Neuronal stem cell (in vitro differentiated cells): ENCODE measurements around the gene SSTR5.

Experiments used
- DNase-seq: peaks from one replicate; pipeline ENCODE4 v3.0.0-alpha.2; 2013; ENCODE audit warnings: low spot score
- H2AFZ ChIP-seq: one replicate; pipeline ENCODE4 v1.6.1; 2013; ENCODE audit warnings: mild to moderate bottlenecking, low read length, inconsistent platforms
- H2AK5ac ChIP-seq: 2 replicates; pipeline ENCODE4 v1.6.1; 2013; ENCODE audit warnings: low read depth, mild to moderate bottlenecking, inconsistent platforms, low read length, moderate library complexity, mixed read lengths
- H2BK120ac ChIP-seq: 2 replicates; pipeline ENCODE4 v1.6.1; 2013; ENCODE audit warnings: low read depth, mild to moderate bottlenecking, inconsistent platforms, low read length, moderate library complexity, mixed read lengths
- H2BK12ac ChIP-seq: one replicate; pipeline ENCODE4 v1.6.1; 2013; ENCODE audit warnings: low read length, inconsistent platforms
- H2BK15ac ChIP-seq: 2 replicates; pipeline ENCODE4 v1.6.1; 2013; ENCODE audit warnings: mild to moderate bottlenecking, low read length, inconsistent platforms, mixed read lengths
- H2BK5ac ChIP-seq: one replicate; pipeline ENCODE4 v1.6.1; 2013; ENCODE audit warnings: inconsistent platforms, mild to moderate bottlenecking, low read length, moderate library complexity
- H3K14ac ChIP-seq: one replicate; pipeline ENCODE4 v1.6.1; 2013; ENCODE audit warnings: low read length, inconsistent platforms
- H3K18ac ChIP-seq: 2 replicates; pipeline ENCODE4 v1.6.1; 2013; ENCODE audit warnings: low read length, inconsistent platforms
- H3K23ac ChIP-seq: 2 replicates; pipeline ENCODE4 v1.6.1; 2013; ENCODE audit warnings: low read depth, mild to moderate bottlenecking, mixed read lengths, low read length, inconsistent platforms; ENCODE audit not compliant: poor library complexity
- H3K27ac ChIP-seq: replicated peaks from 3 replicates; pipeline ENCODE4 v1.5.1; 2013; ENCODE audit warnings: low read length, inconsistent platforms
- H3K27me3 ChIP-seq, 3 experiments: 2 replicates each; pipeline ENCODE4 v1.6.1; 2013; ENCODE audit warnings: low read length in 3 of 3, mild to moderate bottlenecking in 2 of 3, inconsistent platforms in 1 of 3, low read depth in 1 of 3, mixed read lengths in 1 of 3, moderate library complexity in 1 of 3; ENCODE audit not compliant: control insufficient read depth in 3 of 3, insufficient read depth in 3 of 3
- H3K36me3 ChIP-seq, 2 donors: replicated peaks in 1 of 2; 2 replicates each; pipeline ENCODE4 v1.6.1; 2013; ENCODE audit warnings: low read length in 2 of 2; ENCODE audit not compliant: control insufficient read depth in 2 of 2, insufficient read depth in 2 of 2
- H3K4ac ChIP-seq: 2 replicates; pipeline ENCODE4 v1.6.1; 2013; ENCODE audit warnings: inconsistent platforms, mild to moderate bottlenecking, low read length, moderate library complexity
- H3K4me1 ChIP-seq, 2 donors: 1 replicate in 1 of 2; 2 replicates in 1 of 2; pipeline ENCODE4 v1.6.1; 2013; ENCODE audit warnings: low read length in 2 of 2, low read depth in 1 of 2; ENCODE audit not compliant: control insufficient read depth in 2 of 2, insufficient read depth in 1 of 2
- H3K4me2 ChIP-seq: one replicate; pipeline ENCODE4 v1.6.1; 2013; ENCODE audit warnings: mild to moderate bottlenecking, low read length, inconsistent platforms; ENCODE audit not compliant: insufficient read depth, poor library complexity, severe bottlenecking
- H3K4me3 ChIP-seq, 2 donors: 2 replicates each; pipeline ENCODE4 v1.5.1; 2013; ENCODE audit warnings: low read length in 2 of 2, mild to moderate bottlenecking in 2 of 2, inconsistent platforms in 1 of 2, moderate library complexity in 1 of 2
- H3K79me1 ChIP-seq: one replicate; pipeline ENCODE4 v1.6.1; 2013; ENCODE audit warnings: low read depth, mild to moderate bottlenecking, inconsistent platforms, low read length, moderate library complexity
- H3K9ac ChIP-seq: one replicate; pipeline ENCODE4 v1.6.1; 2013; ENCODE audit warnings: mild to moderate bottlenecking, low read depth, low read length, inconsistent platforms; ENCODE audit not compliant: poor library complexity
- H3K9me3 ChIP-seq, 2 donors: replicated peaks in 1 of 2; 2 replicates each; pipeline versions ENCODE3 to v1.6.1; 2013; ENCODE audit warnings: low read length in 2 of 2, mild to moderate bottlenecking in 2 of 2, inconsistent platforms in 1 of 2, low read depth in 1 of 2, mixed read lengths in 1 of 2, moderate library complexity in 1 of 2; ENCODE audit not compliant: control insufficient read depth in 2 of 2, insufficient read depth in 1 of 2
- H4K8ac ChIP-seq: one replicate; pipeline ENCODE4 v1.6.1; 2013; ENCODE audit warnings: low read depth, mild to moderate bottlenecking, inconsistent platforms, low read length, moderate library complexity
- H4K91ac ChIP-seq: one replicate; pipeline ENCODE4 v1.6.1; 2013; ENCODE audit warnings: low read length, low read depth, mild to moderate bottlenecking, inconsistent platforms; ENCODE audit not compliant: poor library complexity
- WGBS, 2 donors: extraction: QIAGEN DNeasy Blood & Tissue Kit; methylation state at CpG; one replicate each; pipeline ENCODE4 v1.1.7; 2013; ENCODE audit warnings: missing lambda C conversion rate in 2 of 2, mixed read lengths in 1 of 2; ENCODE audit not compliant: insufficient read length in 2 of 2, insufficient replicate concordance in 1 of 2; ENCODE audit errors: extremely low coverage in 2 of 2; 5-methylcytosine and 5-hydroxymethylcytosine counted together

Gene SSTR5

DNA sequence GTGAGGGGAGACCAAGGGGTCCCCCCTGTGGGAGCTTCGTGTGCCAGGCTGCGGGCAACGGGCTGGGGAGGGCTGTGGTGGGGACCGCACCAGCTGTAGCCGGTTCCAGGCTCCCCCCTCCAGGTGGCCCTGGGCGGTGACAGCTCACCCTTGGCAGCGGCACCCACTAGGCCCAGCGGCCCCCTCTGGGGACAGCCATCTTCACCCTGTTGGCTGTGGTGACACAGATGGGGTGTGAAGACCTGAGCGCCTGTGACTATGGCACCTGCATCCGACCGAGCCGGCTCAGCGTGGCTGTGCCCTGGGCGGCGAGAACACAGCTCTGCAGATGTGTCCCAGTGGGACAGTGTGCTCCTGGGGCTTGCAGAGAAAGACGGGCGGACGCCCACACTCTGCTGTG lies 24.6 kb downstream of the SSTR5 start:
- peak overlapping the region; percentile 76 for H2BK120ac ChIP-seq
- H3K4me3 ChIP-seq = no peak overlapping the region
- no peak for DNase-seq
- peak overlapping the region; percentile 93 for H2BK5ac ChIP-seq
- WGBS, 2 donors = no CpG with 5 or more reads among the region's 18 CpGs
- H2AK5ac ChIP-seq = peak overlapping the region; percentile 100
- peak overlapping the region; percentile 64 for H2AFZ ChIP-seq
- peak overlapping the region; percentile 31 for H3K14ac ChIP-seq
- no peak overlapping the region for H3K4ac ChIP-seq
- H3K27ac ChIP-seq = no peak overlapping the region
- no peaks in the 10 kb centered on the region for H3K36me3 ChIP-seq
- H3K9me3 ChIP-seq = no peaks in the 10 kb centered on the region
- H3K18ac ChIP-seq = peak overlapping the region; percentile 64
- H2BK12ac ChIP-seq = peak overlapping the region; percentile 7
- H3K9ac ChIP-seq = peak overlapping the region; percentile 3
- no peak overlapping the region for H3K4me2 ChIP-seq
- peak overlapping the region; percentile 71 for H2BK15ac ChIP-seq
- H3K23ac ChIP-seq = no peak overlapping the region
- no peak overlapping the region for H4K8ac ChIP-seq
- H4K91ac ChIP-seq = no peak overlapping the region
- peaks cover 0 to 35% (median 0%) of the 10 kb centered on the region in 3 experiments for H3K27me3 ChIP-seq
- H3K79me1 ChIP-seq = no peaks in the 10 kb centered on the region
- peaks cover 12 to 21% of the 10 kb centered on the region in 2 donors for H3K4me1 ChIP-seq

DNA sequence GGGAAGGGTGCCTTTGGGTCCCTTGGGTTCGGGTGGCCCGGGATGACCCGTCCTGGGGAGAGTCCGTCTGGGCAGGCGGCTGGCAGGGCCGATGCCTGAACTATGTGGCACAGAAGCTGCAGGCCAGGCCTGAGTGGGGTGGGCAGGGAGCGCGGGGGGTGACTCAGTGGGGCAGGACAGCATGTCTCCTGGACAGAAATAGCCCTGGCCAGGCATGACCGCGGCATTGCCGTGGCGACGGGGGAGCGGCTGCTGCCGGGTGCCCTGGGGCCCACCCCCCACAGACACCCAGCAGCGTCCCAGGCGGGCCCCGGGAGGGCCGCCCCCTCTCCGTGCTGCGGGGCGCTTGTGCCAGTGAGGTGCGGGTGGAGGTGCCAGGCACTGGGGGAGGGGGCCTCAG lies 25.3 kb downstream of the SSTR5 start:
- no peak for DNase-seq
- no peak overlapping the region for H3K27ac ChIP-seq
- no peak overlapping the region for H4K8ac ChIP-seq
- H3K36me3 ChIP-seq = no peaks in the 10 kb centered on the region
- peak overlapping the region; percentile 91 for H2BK120ac ChIP-seq
- H3K23ac ChIP-seq = no peak overlapping the region
- peak overlapping the region; percentile 95 for H3K18ac ChIP-seq
- peak overlapping the region; percentile 6 for H3K4ac ChIP-seq
- peak overlapping the region; percentile 94 for H2BK15ac ChIP-seq
- H2BK12ac ChIP-seq = peak overlapping the region; percentile 58
- H3K9ac ChIP-seq = no peak overlapping the region
- H3K9me3 ChIP-seq = no peaks in the 10 kb centered on the region
- H2AK5ac ChIP-seq = peak overlapping the region; percentile 100
- peak overlapping the region; percentile 94 for H2BK5ac ChIP-seq
- H2AFZ ChIP-seq = no peak overlapping the region
- H3K27me3 ChIP-seq = peaks cover 0 to 35% (median 0%) of the 10 kb centered on the region in 3 experiments
- H3K4me1 ChIP-seq = peaks cover 12 to 21% of the 10 kb centered on the region in 2 donors
- H3K14ac ChIP-seq = no peak overlapping the region
- H3K4me2 ChIP-seq = no peak overlapping the region
- H3K79me1 ChIP-seq = no peaks in the 10 kb centered on the region
- no peak overlapping the region for H3K4me3 ChIP-seq
- WGBS, 2 donors = no CpG with 5 or more reads among the region's 23 CpGs
- no peak overlapping the region for H4K91ac ChIP-seq

DNA sequence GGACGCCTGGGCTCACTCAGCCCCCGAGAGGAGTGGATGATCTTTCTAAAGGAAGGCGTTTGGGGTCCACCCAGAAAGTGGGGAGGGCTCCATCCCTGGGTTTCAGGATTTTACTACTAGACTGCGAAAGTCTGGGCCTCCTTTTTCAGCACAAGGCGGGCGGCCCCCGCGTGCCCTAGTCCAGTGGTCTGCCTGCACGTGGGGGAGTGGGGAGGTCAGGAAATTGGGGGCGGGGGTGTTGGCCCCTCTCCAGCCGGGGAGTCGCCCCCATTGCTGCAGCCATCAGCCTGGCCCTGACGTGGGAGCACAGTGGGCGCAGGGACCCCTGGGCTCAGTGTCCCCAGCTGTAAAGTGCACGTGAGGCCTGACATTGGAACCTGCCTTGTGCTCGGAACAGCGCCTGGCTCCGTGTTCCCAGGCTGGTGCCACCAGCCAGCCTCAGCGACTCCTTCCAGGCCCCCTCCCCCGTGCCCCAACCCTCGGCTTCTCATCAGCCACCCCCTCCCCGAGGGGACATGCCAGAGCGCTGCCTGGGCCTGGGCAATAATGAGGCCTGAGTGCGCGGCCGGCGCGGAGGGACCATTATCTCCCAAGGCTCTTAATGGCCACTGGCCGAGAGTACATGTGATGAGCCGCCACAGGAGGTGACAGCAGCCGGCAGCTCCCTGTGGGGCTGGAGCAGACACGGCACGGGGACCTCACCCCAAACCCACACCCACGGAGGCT lies 25.9 kb downstream of the SSTR5 start:
- no CpG with 5 or more reads among the region's 34 CpGs for WGBS, 2 donors
- H3K79me1 ChIP-seq = no peaks in the 10 kb centered on the region

More for the DNA sequence above, 25.9 kb downstream of the SSTR5 start:
- H3K4me1 ChIP-seq = peaks cover 15 to 24% of the 10 kb centered on the region in 2 donors
- no peak for DNase-seq
- no peak overlapping the region for H4K8ac ChIP-seq
- H3K18ac ChIP-seq = peak overlapping the region; percentile 95
- peak overlapping the region; percentile 60 for H3K9ac ChIP-seq
- H2BK15ac ChIP-seq = peak overlapping the region; percentile 94
- peak overlapping the region; percentile 100 for H2AK5ac ChIP-seq
- H4K91ac ChIP-seq = no peak overlapping the region
- H3K36me3 ChIP-seq = no peaks in the 10 kb centered on the region
- peak overlapping the region; percentile 91 for H2BK120ac ChIP-seq
- no peak overlapping the region for H3K4me3 ChIP-seq
- peak overlapping the region; percentile 75 for H2BK12ac ChIP-seq
- H3K27me3 ChIP-seq = peaks cover 0 to 41% (median 0%) of the 10 kb centered on the region in 3 experiments
- no peak overlapping the region for H3K4me2 ChIP-seq
- H3K9me3 ChIP-seq = no peaks in the 10 kb centered on the region
- H2AFZ ChIP-seq = no peak overlapping the region
- peak overlapping the region; percentile 23 for H3K4ac ChIP-seq
- no peak overlapping the region for H3K27ac ChIP-seq
- peak overlapping the region; percentile 94 for H2BK5ac ChIP-seq
- peak overlapping the region; percentile 21 for H3K14ac ChIP-seq
- peak overlapping the region; percentile 80 for H3K23ac ChIP-seq
